ENCODE data around the gene C19orf33.

C19orf33 gene

GRCh38 chr19:38310986-38311385 is 6.9 kb downstream of the C19orf33 start:
- Mint-ChIP-seq H3K27me3 (no peaks in the 10 kb centered on the region), H3K27ac (no peak overlapping the region), H3K9me3 (no peaks in the 10 kb centered on the region), H3K4me1 (ENCODE audit: low read depth) (peaks cover 19% of the 10 kb centered on the region), H3K4me3 (no peak overlapping the region), H3K36me3 (ENCODE audit: low read depth) (peaks cover 14% of the 10 kb centered on the region)

GRCh38 chr19:38315657-38316476 is 11.8 kb downstream of the C19orf33 start, which contains the start of gene YIF1B:
Gene YIF1B (minus strand): TSS chr19:38315947. CDS start chr19:38315917, 30 bp downstream.
- Mint-ChIP-seq H3K4me1 (ENCODE audit: low read depth) (peaks cover 52% of the 10 kb centered on the region), H3K27ac (peak within 1 kb of the TSS; percentile 96), H3K36me3 (ENCODE audit: low read depth) (no peaks in the 10 kb centered on the region), H3K4me3 (peak within 1 kb of the TSS; percentile 96), H3K9me3 (no peaks in the 10 kb centered on the region), H3K27me3 (no peaks in the 10 kb centered on the region)

GRCh38 chr19:38316477-38317067 is 12.5 kb downstream of the C19orf33 start:
- H3K4me1 Mint-ChIP-seq (ENCODE audit: low read depth) = peaks cover 59% of the 10 kb centered on the region

GRCh38 chr19:38317104-38317612 is 13.1 kb downstream of the C19orf33 start:
- peak overlapping the region; percentile 84 for H3K27ac Mint-ChIP-seq
- peaks cover 3% of the 10 kb centered on the region for H3K36me3 Mint-ChIP-seq (ENCODE audit: low read depth)
- H3K4me1 Mint-ChIP-seq (ENCODE audit: low read depth) = peaks cover 65% of the 10 kb centered on the region
- H3K4me3 Mint-ChIP-seq = peak overlapping the region; percentile 96
- no peaks in the 10 kb centered on the region for H3K27me3 Mint-ChIP-seq
- no peaks in the 10 kb centered on the region for H3K9me3 Mint-ChIP-seq

More at GRCh38 chr19:38316477-38317067, 12.5 kb downstream of the C19orf33 start:
- Mint-ChIP-seq H3K27me3 (no peaks in the 10 kb centered on the region), H3K9me3 (no peaks in the 10 kb centered on the region), H3K27ac (peak overlapping the region; percentile 84), H3K36me3 (ENCODE audit: low read depth) (no peaks in the 10 kb centered on the region), H3K4me3 (peak overlapping the region; percentile 96)

GRCh38 chr19:38318660-38319059 is 14.6 kb downstream of the C19orf33 start:
- no peaks in the 10 kb centered on the region for H3K27me3 Mint-ChIP-seq
- no peaks in the 10 kb centered on the region for H3K9me3 Mint-ChIP-seq
- H3K36me3 Mint-ChIP-seq (ENCODE audit: low read depth) = peaks cover 4% of the 10 kb centered on the region
- peak overlapping the region; percentile 82 for H3K4me3 Mint-ChIP-seq
- H3K27ac Mint-ChIP-seq = no peak overlapping the region
- H3K4me1 Mint-ChIP-seq (ENCODE audit: low read depth) = peaks cover 59% of the 10 kb centered on the region

GRCh38 chr19:38319421-38320258 is 15.6 kb downstream of the C19orf33 start, which contains the start of gene KCNK6:
Gene KCNK6 (plus strand): TSS chr19:38319845. CDS start chr19:38319951, 106 bp downstream.
- Mint-ChIP-seq H3K9me3 (no peaks in the 10 kb centered on the region), H3K4me3 (peak within 1 kb of the TSS; percentile 82), H3K36me3 (ENCODE audit: low read depth) (peaks cover 4% of the 10 kb centered on the region), H3K4me1 (ENCODE audit: low read depth) (peaks cover 54% of the 10 kb centered on the region), H3K27me3 (no peaks in the 10 kb centered on the region), H3K27ac (peak within 1 kb of the TSS; percentile 55)

- H3K9me3 Mint-ChIP-seq = no peaks in the 10 kb centered on the region
- no peaks in the 10 kb centered on the region for H3K27me3 Mint-ChIP-seq
- H3K27ac Mint-ChIP-seq = no peak overlapping the region
- peaks cover 47% of the 10 kb centered on the region for H3K4me1 Mint-ChIP-seq (ENCODE audit: low read depth)
- peak overlapping the region; percentile 82 for H3K4me3 Mint-ChIP-seq
- peaks cover 8% of the 10 kb centered on the region for H3K36me3 Mint-ChIP-seq (ENCODE audit: low read depth)
Measured at GRCh38 chr19:38320969-38321339, 16.9 kb downstream of the C19orf33 start.

GRCh38 chr19:38321646-38322196 is 17.7 kb downstream of the C19orf33 start:
- Mint-ChIP-seq H3K27me3 (no peaks in the 10 kb centered on the region), H3K4me3 (no peak overlapping the region), H3K36me3 (ENCODE audit: low read depth) (peaks cover 8% of the 10 kb centered on the region), H3K27ac (no peak overlapping the region), H3K4me1 (ENCODE audit: low read depth) (peaks cover 40% of the 10 kb centered on the region), H3K9me3 (no peaks in the 10 kb centered on the region)

- Mint-ChIP-seq H3K36me3 (ENCODE audit: low read depth) (peaks cover 13% of the 10 kb centered on the region), H3K27ac (no peak overlapping the region), H3K4me3 (no peak overlapping the region)
Measured at GRCh38 chr19:38323291-38323690, 19.2 kb downstream of the C19orf33 start.

GRCh38 chr19:38324431-38324830 is 20.4 kb downstream of the C19orf33 start:
- no peak overlapping the region for H3K4me3 Mint-ChIP-seq
- H3K27me3 Mint-ChIP-seq = no peaks in the 10 kb centered on the region
- no peaks in the 10 kb centered on the region for H3K9me3 Mint-ChIP-seq
- peaks cover 18% of the 10 kb centered on the region for H3K36me3 Mint-ChIP-seq (ENCODE audit: low read depth)
- no peak overlapping the region for H3K27ac Mint-ChIP-seq
- H3K4me1 Mint-ChIP-seq (ENCODE audit: low read depth) = peaks cover 19% of the 10 kb centered on the region

More at GRCh38 chr19:38323291-38323690, 19.2 kb downstream of the C19orf33 start:
- Mint-ChIP-seq H3K27me3 (no peaks in the 10 kb centered on the region), H3K4me1 (ENCODE audit: low read depth) (peaks cover 28% of the 10 kb centered on the region), H3K9me3 (no peaks in the 10 kb centered on the region)

- H3K4me1 Mint-ChIP-seq (ENCODE audit: low read depth) = peaks cover 7% of the 10 kb centered on the region
- H3K36me3 Mint-ChIP-seq (ENCODE audit: low read depth) = peaks cover 22% of the 10 kb centered on the region
- H3K27ac Mint-ChIP-seq = no peak overlapping the region
- H3K27me3 Mint-ChIP-seq = no peaks in the 10 kb centered on the region
- no peak overlapping the region for H3K4me3 Mint-ChIP-seq
- no peaks in the 10 kb centered on the region for H3K9me3 Mint-ChIP-seq
Measured at GRCh38 chr19:38326591-38326990, 22.5 kb downstream of the C19orf33 start.

GRCh38 chr19:38329651-38330050 is 25.6 kb downstream of the C19orf33 start:
- Mint-ChIP-seq H3K36me3 (ENCODE audit: low read depth) (peaks cover 17% of the 10 kb centered on the region), H3K9me3 (no peaks in the 10 kb centered on the region), H3K27me3 (no peaks in the 10 kb centered on the region), H3K4me3 (no peak overlapping the region), H3K27ac (no peak overlapping the region), H3K4me1 (ENCODE audit: low read depth) (no peaks in the 10 kb centered on the region)

GRCh38 chr19:38331728-38332127 is 27.7 kb downstream of the C19orf33 start:
- Mint-ChIP-seq H3K27me3 (no peaks in the 10 kb centered on the region), H3K27ac (no peak overlapping the region), H3K4me3 (no peak overlapping the region), H3K36me3 (ENCODE audit: low read depth) (peaks cover 13% of the 10 kb centered on the region), H3K4me1 (ENCODE audit: low read depth) (no peaks in the 10 kb centered on the region), H3K9me3 (no peaks in the 10 kb centered on the region)

GRCh38 chr19:38333245-38333644 is 29.2 kb downstream of the C19orf33 start:
- Mint-ChIP-seq H3K4me3 (no peak overlapping the region), H3K27me3 (no peaks in the 10 kb centered on the region), H3K36me3 (ENCODE audit: low read depth) (peaks cover 8% of the 10 kb centered on the region), H3K4me1 (ENCODE audit: low read depth) (peaks cover 6% of the 10 kb centered on the region), H3K9me3 (no peaks in the 10 kb centered on the region), H3K27ac (no peak overlapping the region)

Data from stimulated activated naive CD8-positive, alpha-beta T cell treated with anti-CD3 and anti-CD28 coated beads, Interleukin-15, Interleukin-2, amounts not matched to agents 100 ng/mL and 50 ng/mL, for 24 hours (primary cell).